Measurements from ENCODE around the gene KANSL1. TPM values are rescaled to one million over a fixed set of nuclear protein-coding genes. Genes with fewer than 3 reads are reported as not detected.
"Not testable (repeated sequence)": the region's sequence is repeated elsewhere in the genome, so short reads cannot be mapped to it uniquely, and the experiment has no call there.

The KANSL1 gene
- total and polyA plus RNA-seq, 3 donors from 2014 or later, result 70.3 to 158 (median 152) TPM

DNA sequence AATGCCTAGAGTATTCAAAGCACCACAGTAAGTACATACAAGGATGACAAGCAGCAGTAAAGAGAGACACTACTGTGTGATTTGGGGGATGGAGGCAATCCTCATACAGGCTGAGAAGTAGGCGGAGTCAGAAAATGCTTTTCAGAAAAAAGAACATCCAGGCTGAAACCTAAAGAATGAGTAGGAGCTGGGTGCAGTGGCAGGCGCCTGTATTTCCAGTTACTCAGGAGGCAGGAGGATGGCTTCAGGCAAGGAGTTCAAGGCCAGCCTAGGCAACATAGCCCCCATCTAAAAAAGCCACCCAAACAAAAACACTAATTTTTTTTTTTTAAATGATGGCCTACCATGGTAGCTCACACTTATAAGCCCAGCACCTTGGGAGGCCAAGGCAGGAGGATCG is 10.3 kb downstream of the KANSL1 start:
- peaks cover 26% of the 10 kb centered on the region for H3K4me1 ChIP-seq
- intact Hi-C loops (cut with DNase I; ENCODE audit: low total_unique reads), result no loop called here
- TF ChIP-seq, protein P1, sequence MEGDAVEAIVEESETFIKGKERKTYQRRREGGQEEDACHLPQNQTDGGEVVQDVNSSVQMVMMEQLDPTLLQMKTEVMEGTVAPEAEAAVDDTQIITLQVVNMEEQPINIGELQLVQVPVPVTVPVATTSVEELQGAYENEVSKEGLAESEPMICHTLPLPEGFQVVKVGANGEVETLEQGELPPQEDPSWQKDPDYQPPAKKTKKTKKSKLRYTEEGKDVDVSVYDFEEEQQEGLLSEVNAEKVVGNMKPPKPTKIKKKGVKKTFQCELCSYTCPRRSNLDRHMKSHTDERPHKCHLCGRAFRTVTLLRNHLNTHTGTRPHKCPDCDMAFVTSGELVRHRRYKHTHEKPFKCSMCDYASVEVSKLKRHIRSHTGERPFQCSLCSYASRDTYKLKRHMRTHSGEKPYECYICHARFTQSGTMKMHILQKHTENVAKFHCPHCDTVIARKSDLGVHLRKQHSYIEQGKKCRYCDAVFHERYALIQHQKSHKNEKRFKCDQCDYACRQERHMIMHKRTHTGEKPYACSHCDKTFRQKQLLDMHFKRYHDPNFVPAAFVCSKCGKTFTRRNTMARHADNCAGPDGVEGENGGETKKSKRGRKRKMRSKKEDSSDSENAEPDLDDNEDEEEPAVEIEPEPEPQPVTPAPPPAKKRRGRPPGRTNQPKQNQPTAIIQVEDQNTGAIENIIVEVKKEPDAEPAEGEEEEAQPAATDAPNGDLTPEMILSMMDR (IDR thresholded peaks at IDR 0.05), result no peak
- no peak for TF ChIP-seq POLR2A (IDR thresholded peaks at IDR 0.05)

DNA sequence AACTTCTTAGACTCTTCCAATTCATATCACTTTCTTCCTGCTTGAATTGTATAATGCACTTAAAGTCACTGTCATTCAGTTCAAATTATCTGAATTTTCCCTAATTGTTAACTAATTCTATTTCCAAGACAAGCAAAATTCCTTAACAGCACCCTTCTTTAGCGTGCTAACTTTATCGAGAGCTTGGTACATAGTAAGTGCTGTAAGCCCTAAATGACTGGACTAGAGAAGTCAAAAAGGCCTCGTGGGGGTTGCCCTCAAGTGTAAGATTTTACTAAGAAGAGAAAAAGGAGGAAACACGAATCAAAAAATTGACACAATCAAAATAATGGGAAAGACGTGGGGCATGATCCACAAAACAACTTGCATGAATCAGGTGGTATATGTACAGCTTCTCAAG is 11.3 kb downstream of the KANSL1 start:
- H3K4me3 ChIP-seq, result no peak overlapping the region
- intact Hi-C loops (cut with DNase I; ENCODE audit: low total_unique reads), result no loop called here
- H3K27me3 ChIP-seq, result no peaks in the 10 kb centered on the region
- peaks cover 20% of the 10 kb centered on the region for H3K4me1 ChIP-seq
- no peak for DNase-seq
- H3K36me3 ChIP-seq (ENCODE audit: low read depth, missing control alignments), result no peaks in the 10 kb centered on the region
- H3K27ac ChIP-seq, result no peak overlapping the region
- 57 to 76% methylated on average over 5 of the region's 5 CpGs for whole genome bisulfite sequencing, 2 donors
- H3K9me3 ChIP-seq, result no peaks in the 10 kb centered on the region
- no peak for TF ChIP-seq POLR2A (IDR thresholded peaks at IDR 0.05)
- TF ChIP-seq, protein P1 (IDR thresholded peaks at IDR 0.05), result no peak

More for the DNA sequence above, 10.3 kb downstream of the KANSL1 start:
- no peaks in the 10 kb centered on the region for H3K27me3 ChIP-seq
- WGBS, 2 donors, result 80 to 84% methylated on average over 3 of the region's 3 CpGs
- no peaks in the 10 kb centered on the region for H3K9me3 ChIP-seq
- no peak overlapping the region for H3K27ac ChIP-seq
- H3K36me3 ChIP-seq (ENCODE audit: low read depth, missing control alignments), result no peaks in the 10 kb centered on the region
- no peak for DNase-seq
- no peak overlapping the region for H3K4me3 ChIP-seq

DNA sequence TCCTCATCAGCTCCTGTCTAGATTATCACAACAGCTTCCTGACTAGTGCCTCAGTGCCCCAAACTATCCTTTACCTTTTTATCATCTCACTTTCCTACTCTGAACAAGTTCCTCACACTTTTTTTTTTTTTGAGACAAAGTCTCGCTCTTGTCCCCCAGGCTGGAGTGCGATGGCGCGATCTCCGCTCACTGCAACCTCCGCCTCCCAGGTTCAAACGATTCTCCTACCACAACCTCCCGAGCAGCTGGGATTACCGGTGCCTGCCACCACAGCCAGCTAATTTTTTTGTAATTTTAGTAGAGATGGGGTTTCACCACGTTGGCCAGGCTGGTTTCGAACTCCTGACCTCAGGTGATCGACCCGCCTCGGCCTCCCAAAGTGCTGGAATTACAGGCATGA is 11.9 kb downstream of the KANSL1 start:
- 89 to 91% methylated on average over 14 of the region's 14 CpGs for WGBS, 2 donors
- H3K27ac ChIP-seq; H3K9me3 ChIP-seq; intact Hi-C loops (cut with DNase I; ENCODE audit: low total_unique reads); DNase-seq; H3K4me3 ChIP-seq; H3K27me3 ChIP-seq; H3K36me3 ChIP-seq (ENCODE audit: low read depth, missing control alignments): not testable (repeated sequence)
- H3K4me1 ChIP-seq, result peaks cover 16% of the 10 kb centered on the region

DNA sequence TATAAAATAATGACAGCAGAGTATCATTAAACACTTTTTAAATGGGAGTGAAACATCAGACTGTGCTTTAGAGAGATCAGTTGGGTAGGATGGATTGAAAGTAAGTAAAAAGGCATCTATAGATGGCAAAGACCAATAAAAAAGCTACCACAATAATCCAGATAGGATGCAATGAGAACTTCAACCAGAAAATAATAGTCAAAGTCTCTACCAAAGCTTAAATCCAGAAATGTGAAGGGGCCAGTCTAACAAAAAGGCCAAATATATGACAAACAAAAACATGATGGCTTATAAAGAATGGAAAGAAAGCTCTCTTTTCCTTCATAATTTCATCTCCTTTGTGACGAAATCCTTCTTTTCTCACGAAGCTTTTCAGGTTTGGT is 12.3 kb downstream of the KANSL1 start:
- DNase-seq, result no peak
- no peak overlapping the region for H3K4me3 ChIP-seq
- no peak overlapping the region for H3K27ac ChIP-seq
- H3K4me1 ChIP-seq, result peaks cover 16% of the 10 kb centered on the region
- intact Hi-C loops (cut with DNase I; ENCODE audit: low total_unique reads), result no loop called here
- WGBS, 2 donors, result 75 to 80% methylated on average over 2 of the region's 2 CpGs
- TF ChIP-seq, protein P1 (IDR thresholded peaks at IDR 0.05), result no peak
- no peak for TF ChIP-seq POLR2A (IDR thresholded peaks at IDR 0.05)
- no peaks in the 10 kb centered on the region for H3K27me3 ChIP-seq
- H3K9me3 ChIP-seq, result no peaks in the 10 kb centered on the region
- H3K36me3 ChIP-seq (ENCODE audit: low read depth, missing control alignments), result no peaks in the 10 kb centered on the region

DNA sequence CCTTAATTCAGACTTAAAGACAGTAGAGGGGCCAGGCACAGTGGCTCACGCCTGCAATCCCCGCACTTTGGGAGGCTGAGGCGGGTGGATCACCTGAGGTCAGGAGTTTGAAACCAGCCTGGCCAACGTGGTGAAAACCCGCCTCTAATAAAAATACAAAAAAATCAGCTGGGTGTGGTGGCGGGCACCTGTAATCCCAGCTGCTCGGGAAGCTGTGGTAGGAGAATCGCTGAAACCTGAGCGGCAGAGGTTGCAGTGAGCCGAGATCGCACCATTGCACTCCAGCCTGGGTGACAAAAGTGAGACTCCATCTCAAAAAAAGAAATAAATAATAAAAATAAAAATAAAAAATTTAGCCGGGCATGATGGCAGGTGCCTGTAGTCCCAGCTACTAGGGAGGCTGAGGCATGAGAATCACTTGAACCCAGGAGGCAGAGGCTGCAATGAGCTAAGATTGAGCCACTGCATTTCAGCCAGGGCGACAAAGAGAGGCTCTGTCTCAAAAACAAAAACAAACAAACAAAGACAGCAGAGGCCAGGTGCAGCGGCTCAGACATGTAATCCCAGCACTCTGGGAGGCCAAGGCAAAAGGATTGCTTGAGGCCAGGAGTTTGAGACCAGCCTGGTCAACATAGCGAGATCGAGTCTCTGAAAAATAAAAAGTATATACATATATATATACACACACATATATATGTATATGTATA is 12.9 kb downstream of the KANSL1 start:
- H3K36me3 ChIP-seq (ENCODE audit: low read depth, missing control alignments); H3K9me3 ChIP-seq; H3K27me3 ChIP-seq; intact Hi-C loops (cut with DNase I; ENCODE audit: low total_unique reads); H3K27ac ChIP-seq; H3K4me3 ChIP-seq; DNase-seq: not testable (repeated sequence)
- WGBS, 2 donors, result 92 to 93% methylated on average over 16 of the region's 16 CpGs
- H3K4me1 ChIP-seq, result peaks cover 15% of the 10 kb centered on the region
